Fibroblast of lung (primary cell): ENCODE measurements around the gene POLR1A. TPM values are rescaled to one million over a fixed set of nuclear protein-coding genes. Genes with fewer than 3 reads are reported as not detected.

ENCODE experiments used
- DNase-seq, 2 donors: peaks; one replicate each; pipeline versions ENCODE4 v3.0.0 to v3.0.0-alpha.2; 2010; ENCODE audit warnings: low read depth in 2 of 2
- H2AFZ ChIP-seq: 2 replicates; pipeline ENCODE4 v1.5.1; 2012; ENCODE audit warnings: low read length, control low read depth, inconsistent platforms
- H3K27ac ChIP-seq: 2 replicates; pipeline ENCODE4 v1.5.1; 2011; ENCODE audit warnings: low read length, control low read depth; ENCODE audit not compliant: insufficient read depth
- H3K27me3 ChIP-seq: 2 replicates; pipeline ENCODE4 v1.5.1; 2011; ENCODE audit warnings: mild to moderate bottlenecking, low read length; ENCODE audit not compliant: control insufficient read depth, insufficient read depth
- H3K36me3 ChIP-seq: 2 replicates; pipeline ENCODE4 v1.5.1; 2011; ENCODE audit warnings: low read length; ENCODE audit not compliant: control insufficient read depth, insufficient read depth
- H3K4me1 ChIP-seq: 2 replicates; pipeline ENCODE4 v1.5.1; 2011; ENCODE audit warnings: low read length; ENCODE audit not compliant: control insufficient read depth, insufficient read depth; ENCODE audit errors: extremely low read depth
- H3K4me2 ChIP-seq: 2 replicates; pipeline ENCODE4 v1.5.1; 2011; ENCODE audit warnings: low read length, control low read depth; ENCODE audit not compliant: insufficient read depth; ENCODE audit errors: extremely low read depth
- H3K4me3 ChIP-seq, 4 experiments: fragments of 200-600 bp in 1 of 4; sonication (generic) in 1 of 4; replicated peaks in 1 of 4; 2 replicates each; pipeline ENCODE4 v1.5.1; 2011 to 2016; ENCODE audit warnings: low read length in 4 of 4, low read depth in 3 of 4, mild to moderate bottlenecking in 3 of 4, control low read depth in 2 of 4, inconsistent platforms in 1 of 4, mixed read lengths in 1 of 4; ENCODE audit not compliant: insufficient read depth in 1 of 4; ENCODE audit errors: control extremely low read depth in 1 of 4
- H3K79me2 ChIP-seq: 2 replicates; pipeline ENCODE4 v1.5.1; 2012; ENCODE audit warnings: mild to moderate bottlenecking, low read length, inconsistent platforms; ENCODE audit not compliant: control insufficient read depth, insufficient read depth
- H3K9ac ChIP-seq: 2 replicates; pipeline ENCODE4 v1.5.1; 2011; ENCODE audit warnings: mild to moderate bottlenecking, low read length, control low read depth; ENCODE audit not compliant: insufficient read depth
- H3K9me3 ChIP-seq: 2 replicates; pipeline ENCODE4 v1.5.1; 2012; ENCODE audit warnings: low read depth, low read length; ENCODE audit not compliant: control insufficient read depth, insufficient read depth
- H4K20me1 ChIP-seq: 2 replicates; pipeline ENCODE4 v1.5.1; 2011; ENCODE audit warnings: low read length; ENCODE audit not compliant: control insufficient read depth, insufficient read depth; ENCODE audit errors: extremely low read depth
- EZH2 ChIP-seq: IDR thresholded peaks from 2 replicates; pipeline ENCODE4 v1.5.1; 2012; ENCODE audit warnings: low read length, control low read depth, mild to moderate bottlenecking; ENCODE audit errors: missing control alignments
- polyA plus RNA-seq, 2 donors: library from polyadenylated mRNA; depleted of rRNA in 1 of 2; stranded (reverse) in 1 of 2; unstranded in 1 of 2; fragments of >200 nt; gene quantifications; 2 replicates each; pipeline ENCODE4 v1.2.1, GENCODE V29; 2011 to 2012; ENCODE audit warnings: missing spikeins in 1 of 2
- total RNA-seq: library from RNA; depleted of rRNA; stranded (reverse); fragments of >200 nt; gene quantifications from 2 replicates; pipeline ENCODE4 v1.2.1, GENCODE V29; 2014
- TF ChIP-seq, protein P1 (sequence below), 2 donors: IDR thresholded peaks in 1 of 2; conservative IDR thresholded peaks in 1 of 2; 1 replicate in 1 of 2; 2 replicates in 1 of 2; pipeline ENCODE4 v1.5.1; 2011 to 2012; ENCODE audit warnings: low read length in 2 of 2, control low read depth in 1 of 2, inconsistent platforms in 1 of 2, low read depth in 1 of 2, mild to moderate bottlenecking in 1 of 2

Gene POLR1A
- total and polyA plus RNA-seq, 2 donors (not counting 1 experiment from before 2014, with no cell fraction given) = 9.4 to 9.9 TPM

GRCh38 chr2:86038291-86039081 is 67.2 kb downstream of the POLR1A start:
- Histone ChIP-seq H4K20me1 (no peaks in the 10 kb centered on the region), H2AFZ (no peak overlapping the region), H3K27me3 (no peaks in the 10 kb centered on the region), H3K4me3 (no peak overlapping the region), H3K9me3 (no peaks in the 10 kb centered on the region), H3K4me1 (peaks cover 32% of the 10 kb centered on the region), H3K27ac (peak overlapping the region; percentile 48), H3K36me3 (peaks cover 31% of the 10 kb centered on the region), H3K9ac (no peak overlapping the region), H3K79me2 (no peaks in the 10 kb centered on the region), H3K4me2 (no peak overlapping the region)
- peak; percentile 45 to 91 for DNase-seq
- TF ChIP-seq, protein P1, sequence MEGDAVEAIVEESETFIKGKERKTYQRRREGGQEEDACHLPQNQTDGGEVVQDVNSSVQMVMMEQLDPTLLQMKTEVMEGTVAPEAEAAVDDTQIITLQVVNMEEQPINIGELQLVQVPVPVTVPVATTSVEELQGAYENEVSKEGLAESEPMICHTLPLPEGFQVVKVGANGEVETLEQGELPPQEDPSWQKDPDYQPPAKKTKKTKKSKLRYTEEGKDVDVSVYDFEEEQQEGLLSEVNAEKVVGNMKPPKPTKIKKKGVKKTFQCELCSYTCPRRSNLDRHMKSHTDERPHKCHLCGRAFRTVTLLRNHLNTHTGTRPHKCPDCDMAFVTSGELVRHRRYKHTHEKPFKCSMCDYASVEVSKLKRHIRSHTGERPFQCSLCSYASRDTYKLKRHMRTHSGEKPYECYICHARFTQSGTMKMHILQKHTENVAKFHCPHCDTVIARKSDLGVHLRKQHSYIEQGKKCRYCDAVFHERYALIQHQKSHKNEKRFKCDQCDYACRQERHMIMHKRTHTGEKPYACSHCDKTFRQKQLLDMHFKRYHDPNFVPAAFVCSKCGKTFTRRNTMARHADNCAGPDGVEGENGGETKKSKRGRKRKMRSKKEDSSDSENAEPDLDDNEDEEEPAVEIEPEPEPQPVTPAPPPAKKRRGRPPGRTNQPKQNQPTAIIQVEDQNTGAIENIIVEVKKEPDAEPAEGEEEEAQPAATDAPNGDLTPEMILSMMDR (conservative IDR thresholded peaks at IDR 0.05 in 1 of 2, IDR thresholded peaks at IDR 0.05 in 1 of 2; ENCODE audit: low read depth in 1 of 2, low read length in 2 of 2) = no peak
- no peak for TF ChIP-seq EZH2

GRCh38 chr2:86037795-86038192 is 67.9 kb downstream of the POLR1A start:
- peaks cover 35% of the 10 kb centered on the region for H3K36me3 ChIP-seq

DNA sequence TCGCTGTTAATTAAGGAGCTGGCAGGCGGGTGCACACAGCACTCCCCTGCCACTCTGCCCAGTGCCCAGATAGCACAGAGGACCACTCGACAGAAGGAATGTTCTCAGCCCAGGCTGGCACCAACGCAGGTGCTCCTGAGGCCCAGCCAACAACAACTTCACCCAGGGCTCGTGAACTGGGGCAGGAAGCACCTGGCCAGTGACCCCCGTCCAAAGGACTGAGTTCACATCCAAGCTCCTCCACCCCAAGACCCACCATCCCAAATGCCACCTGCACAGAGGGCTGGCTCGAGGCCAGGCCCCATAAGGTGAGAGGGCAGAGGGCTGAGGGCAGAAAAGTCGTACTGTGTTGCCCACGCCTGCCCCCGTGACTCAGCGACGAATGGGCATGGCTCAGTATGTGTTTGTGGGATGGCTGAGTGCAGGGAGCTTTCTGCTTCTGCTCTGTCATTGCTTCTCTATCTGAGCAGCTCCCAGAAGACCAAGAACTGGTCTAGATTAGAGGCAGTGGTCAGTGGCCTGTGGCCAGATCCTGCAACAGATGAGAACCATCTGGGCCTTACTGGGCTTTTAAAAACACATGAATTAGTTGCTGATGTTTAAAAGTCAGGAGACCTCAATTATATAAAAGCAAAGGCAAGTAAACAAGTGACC is 68.4 kb downstream of the POLR1A start:
- Histone ChIP-seq H3K4me3 (no peak overlapping the region), H4K20me1 (no peaks in the 10 kb centered on the region), H3K79me2 (no peaks in the 10 kb centered on the region), H2AFZ (no peak overlapping the region), H3K4me2 (no peak overlapping the region), H3K9me3 (no peaks in the 10 kb centered on the region), H3K4me1 (peaks cover 32% of the 10 kb centered on the region), H3K36me3 (peaks cover 34% of the 10 kb centered on the region), H3K9ac (no peak overlapping the region), H3K27me3 (no peaks in the 10 kb centered on the region), H3K27ac (peak overlapping the region; percentile 64)
- no peak for TF ChIP-seq EZH2
- TF ChIP-seq, protein P1 (conservative IDR thresholded peaks at IDR 0.05 in 1 of 2, IDR thresholded peaks at IDR 0.05 in 1 of 2; ENCODE audit: low read depth in 1 of 2, low read length in 2 of 2) = no peak
- peak; percentile 90 to 93 for DNase-seq

More at GRCh38 chr2:86037795-86038192, 67.9 kb downstream of the POLR1A start:
- Histone ChIP-seq H3K79me2 (no peaks in the 10 kb centered on the region), H3K4me1 (peaks cover 32% of the 10 kb centered on the region), H3K27me3 (no peaks in the 10 kb centered on the region), H2AFZ (no peak overlapping the region), H3K4me3 (no peak overlapping the region), H3K9me3 (no peaks in the 10 kb centered on the region), H3K4me2 (no peak overlapping the region), H4K20me1 (no peaks in the 10 kb centered on the region), H3K27ac (peak overlapping the region; percentile 48), H3K9ac (no peak overlapping the region)
- TF ChIP-seq, protein P1 (conservative IDR thresholded peaks at IDR 0.05 in 1 of 2, IDR thresholded peaks at IDR 0.05 in 1 of 2; ENCODE audit: low read depth in 1 of 2, low read length in 2 of 2) = no peak
- no peak for TF ChIP-seq EZH2
- no peak for DNase-seq
